ENCODE measurements around the gene USB1. TPM values are rescaled to one million over a fixed set of nuclear protein-coding genes. Genes with fewer than 3 reads are reported as not detected.
A peak's percentile ranks its signal among the peaks of the same experiment; 100 is the strongest.

USB1 gene
- total RNA-seq, 2 experiments from 2014 or later = 32.9 to 37.5 TPM

- intact Hi-C loops (cut with micrococcal nuclease) = no loop called here
- CTCF ChIA-PET = interaction anchor here (0.6 to 2.5 kb wide), 4 partner anchors 11 to 343 kb away, joined by 3 to 7 read pairs (median 3); no protein-coding TSS in a partner anchor
- DNase-seq (no peak), ATAC-seq (no peak)
- H3K4me1 Mint-ChIP-seq (ENCODE audit: low read depth) = peaks cover 30% of the 10 kb centered on the region
- H3K36me3 Mint-ChIP-seq (ENCODE audit: low read depth) = peaks cover 8% of the 10 kb centered on the region
- no peaks in the 10 kb centered on the region for H3K9me3 Mint-ChIP-seq
- no peak for TF ChIP-seq CTCF (IDR thresholded peaks at IDR 0.05)
- no peaks in the 10 kb centered on the region for H3K27me3 Mint-ChIP-seq
- H3K27ac Mint-ChIP-seq = no peak overlapping the region
- POLR2A ChIA-PET = interaction anchor here (0.6 kb wide), 1 partner anchor 14 kb away, joined by 3 read pairs; no protein-coding TSS in a partner anchor
- no peak overlapping the region for H3K4me3 Mint-ChIP-seq
These were observed 7.8 kb upstream of the USB1 start for GRCh38 chr16:57993438-57993837.

GRCh38 chr16:57993897-57994296 lies 7.3 kb upstream of the USB1 start:
- Mint-ChIP-seq H3K4me3 (no peak overlapping the region), H3K27me3 (no peaks in the 10 kb centered on the region), H3K4me1 (ENCODE audit: low read depth) (peaks cover 35% of the 10 kb centered on the region), H3K27ac (no peak overlapping the region), H3K36me3 (ENCODE audit: low read depth) (peaks cover 8% of the 10 kb centered on the region), H3K9me3 (no peaks in the 10 kb centered on the region)
- DNase-seq = no peak
- no peak for ATAC-seq
- POLR2A ChIA-PET = interaction anchor here (0.6 kb wide), 1 partner anchor 14 kb away, joined by 3 read pairs; no protein-coding TSS in a partner anchor
- intact Hi-C loops (cut with micrococcal nuclease) = no loop called here
- CTCF ChIA-PET = interaction anchor here (0.6 to 2.5 kb wide), 4 partner anchors 10 to 342 kb away, joined by 3 to 7 read pairs (median 3); no protein-coding TSS in a partner anchor
- TF ChIP-seq CTCF (IDR thresholded peaks at IDR 0.05) = no peak

- no peaks in the 10 kb centered on the region for H3K9me3 Mint-ChIP-seq
- intact Hi-C loops (cut with micrococcal nuclease) = no loop called here
- no peaks in the 10 kb centered on the region for H3K27me3 Mint-ChIP-seq
- no peak overlapping the region for H3K4me3 Mint-ChIP-seq
- ATAC-seq (no peak), DNase-seq (no peak)
- peaks cover 39% of the 10 kb centered on the region for H3K4me1 Mint-ChIP-seq (ENCODE audit: low read depth)
- H3K36me3 Mint-ChIP-seq (ENCODE audit: low read depth) = peaks cover 8% of the 10 kb centered on the region
- TF ChIP-seq CTCF (IDR thresholded peaks at IDR 0.05) = no peak
- H3K27ac Mint-ChIP-seq = no peak overlapping the region
- CTCF ChIA-PET = interaction anchor here (0.6 to 2.5 kb wide), 3 partner anchors 96 to 342 kb away, joined by 3 to 7 read pairs (median 3); no protein-coding TSS in a partner anchor
- POLR2A ChIA-PET = no interaction called here
These were observed 6.8 kb upstream of the USB1 start for GRCh38 chr16:57994361-57994760.

- peak; percentile 35 for ATAC-seq
- intact Hi-C loops (cut with micrococcal nuclease) = no loop called here
- Mint-ChIP-seq H3K27ac (no peak overlapping the region), H3K4me3 (no peak overlapping the region), H3K4me1 (ENCODE audit: low read depth) (peaks cover 41% of the 10 kb centered on the region), H3K27me3 (no peaks in the 10 kb centered on the region), H3K9me3 (no peaks in the 10 kb centered on the region), H3K36me3 (ENCODE audit: low read depth) (peaks cover 8% of the 10 kb centered on the region)
- CTCF ChIA-PET = interaction anchor here (1.2 to 2.5 kb wide), 2 partner anchors 96 to 341 kb away, joined by 3 to 7 read pairs; no protein-coding TSS in a partner anchor
- DNase-seq = peak; percentile 70
- POLR2A ChIA-PET = no interaction called here
- no peak for TF ChIP-seq CTCF (IDR thresholded peaks at IDR 0.05)
These were observed 6.4 kb upstream of the USB1 start for GRCh38 chr16:57994778-57995177.

GRCh38 chr16:57995721-57996405 lies 5.3 kb upstream of the USB1 start:
- Mint-ChIP-seq H3K36me3 (ENCODE audit: low read depth) (peaks cover 8% of the 10 kb centered on the region), H3K27ac (no peak overlapping the region), H3K9me3 (no peaks in the 10 kb centered on the region), H3K4me3 (no peak overlapping the region), H3K27me3 (no peaks in the 10 kb centered on the region), H3K4me1 (ENCODE audit: low read depth) (peaks cover 41% of the 10 kb centered on the region)
- TF ChIP-seq CTCF (IDR thresholded peaks at IDR 0.05) = no peak
- ChIA-PET POLR2A (no interaction called here), CTCF (interaction anchor here (2.5 kb wide), 1 partner anchor 97 kb away, joined by 7 read pairs; no protein-coding TSS in a partner anchor)
- intact Hi-C loops (cut with micrococcal nuclease) = no loop called here
- no peak for DNase-seq
- ATAC-seq = no peak

Data from activated CD8-positive, alpha-beta T cell treated with anti-CD3 and anti-CD28 coated beads for 36 hours (primary cell).